Measurements from ENCODE around the gene GRAMD2A.

- TF ChIP-seq REST (IDR thresholded peaks at IDR 0.05; ENCODE audit: unreplicated experiment), result no peak
- TF ChIP-seq CTCF (conservative IDR thresholded peaks at IDR 0.05; ENCODE audit: low read depth in 2 of 2), result peak; percentile 96 to 98
- no peak for TF ChIP-seq EZH2 (IDR thresholded peaks at IDR 0.05; ENCODE audit: low read depth, unreplicated experiment)
Observed at GRCh38 chr15:72155635-72156616, 41.7 kb downstream of the GRAMD2A start.

Measured in GM23338 (cell line).